T-helper 17 cell (primary cell): ENCODE results near the gene STARD13. TPM values are rescaled to one million over a fixed set of nuclear protein-coding genes. Genes with fewer than 3 reads are reported as not detected.
A peak's percentile ranks its signal among the peaks of the same experiment; 100 is the strongest.

Experiments used
- ATAC-seq: fragments of 150-1000 bp; cut with Tn5 transposase; 2 replicates; pipeline ENCODE4 v1.10.0; 2021; ENCODE audit warnings: mild to moderate bottlenecking, moderate library complexity
- DNase-seq, 3 donors: peaks; one replicate each; pipeline versions ENCODE4 v3.0.0 to v3.0.0-alpha.2; 2020 to 2021
- H3K9me3 ChIP-seq: one replicate; pipeline ENCODE4 v1.7.0; 2013; ENCODE audit warnings: low read length, mild to moderate bottlenecking; ENCODE audit not compliant: control insufficient read depth, poor library complexity, severe bottlenecking
- H3K27ac Mint-ChIP-seq: one replicate; pipeline ENCODE4 v1.8.0; 2022; ENCODE audit warnings: mild to moderate bottlenecking, moderate library complexity, mixed read lengths
- H3K27me3 Mint-ChIP-seq: one replicate; pipeline ENCODE4 v1.8.0; 2022; ENCODE audit warnings: mixed read lengths
- H3K36me3 Mint-ChIP-seq: one replicate; pipeline ENCODE4 v1.8.0; 2022; ENCODE audit warnings: low read depth, mixed read lengths
- H3K4me1 Mint-ChIP-seq: one replicate; pipeline ENCODE4 v1.8.0; 2022; ENCODE audit warnings: mild to moderate bottlenecking, mixed read lengths
- H3K4me3 Mint-ChIP-seq: one replicate; pipeline ENCODE4 v1.8.0; 2022; ENCODE audit warnings: mild to moderate bottlenecking, moderate library complexity, mixed read lengths
- total RNA-seq, 4 donors: library from RNA in 2 of 4; stranded (reverse) in 2 of 4; gene quantifications; one replicate each; pipeline ENCODE4 v1.2.3 and lab custom pipeline; 2022 to 2026

Gene STARD13
- total RNA-seq, 2 donors from 2014 or later, result not detected

GRCh38 chr13:33127009-33127551, 158.5 kb downstream of the STARD13 start:
- Mint-ChIP-seq H3K27me3 (peaks cover 24% of the 10 kb centered on the region), H3K4me1 (peaks cover 4% of the 10 kb centered on the region), H3K36me3 (no peaks in the 10 kb centered on the region), H3K4me3 (no peak overlapping the region), H3K27ac (no peak overlapping the region)
- H3K9me3 ChIP-seq, result no peaks in the 10 kb centered on the region
- DNase-seq (no peak), ATAC-seq (no peak)

DNA sequence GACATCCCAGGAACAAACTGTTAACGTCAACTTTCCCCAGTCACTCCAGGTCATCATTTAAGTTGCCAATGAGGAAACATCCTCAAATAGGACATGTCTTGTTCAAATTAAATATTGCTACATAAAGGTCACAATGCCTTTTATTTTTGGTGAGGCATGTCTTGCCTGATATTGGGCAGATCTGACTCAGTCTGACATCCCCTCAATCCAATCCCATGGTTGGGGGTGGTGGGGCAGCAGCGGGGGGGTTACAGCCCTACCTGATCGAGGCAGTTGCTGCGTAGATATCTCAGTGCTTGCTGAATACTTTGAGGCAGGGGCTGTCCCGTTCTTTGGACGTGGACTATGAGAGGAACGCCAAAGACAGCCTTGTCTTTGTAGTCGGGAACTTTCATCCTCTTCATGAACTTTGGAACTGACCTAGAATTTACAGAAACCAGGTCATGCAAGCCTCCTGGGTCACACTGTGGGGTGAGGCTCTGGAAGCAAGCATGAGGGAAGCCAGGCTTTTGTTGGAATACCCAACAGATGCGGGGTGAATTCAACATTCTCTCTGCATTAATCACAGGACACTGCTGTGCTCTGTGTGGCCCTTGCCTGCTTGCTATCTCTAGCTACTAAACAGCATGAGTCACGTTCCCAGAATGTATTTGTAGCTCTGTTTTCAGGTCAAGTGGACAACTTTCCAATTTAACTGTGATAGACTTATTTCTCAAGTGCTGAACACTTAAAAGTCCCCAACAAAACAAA, 159.6 kb downstream of the STARD13 start:
- no peak overlapping the region for H3K27ac Mint-ChIP-seq
- H3K4me1 Mint-ChIP-seq, result peaks cover 4% of the 10 kb centered on the region
- ATAC-seq, result no peak
- no peaks in the 10 kb centered on the region for H3K36me3 Mint-ChIP-seq
- no peaks in the 10 kb centered on the region for H3K9me3 ChIP-seq
- peaks cover 24% of the 10 kb centered on the region for H3K27me3 Mint-ChIP-seq
- no peak overlapping the region for H3K4me3 Mint-ChIP-seq
- DNase-seq, result no peak

DNA sequence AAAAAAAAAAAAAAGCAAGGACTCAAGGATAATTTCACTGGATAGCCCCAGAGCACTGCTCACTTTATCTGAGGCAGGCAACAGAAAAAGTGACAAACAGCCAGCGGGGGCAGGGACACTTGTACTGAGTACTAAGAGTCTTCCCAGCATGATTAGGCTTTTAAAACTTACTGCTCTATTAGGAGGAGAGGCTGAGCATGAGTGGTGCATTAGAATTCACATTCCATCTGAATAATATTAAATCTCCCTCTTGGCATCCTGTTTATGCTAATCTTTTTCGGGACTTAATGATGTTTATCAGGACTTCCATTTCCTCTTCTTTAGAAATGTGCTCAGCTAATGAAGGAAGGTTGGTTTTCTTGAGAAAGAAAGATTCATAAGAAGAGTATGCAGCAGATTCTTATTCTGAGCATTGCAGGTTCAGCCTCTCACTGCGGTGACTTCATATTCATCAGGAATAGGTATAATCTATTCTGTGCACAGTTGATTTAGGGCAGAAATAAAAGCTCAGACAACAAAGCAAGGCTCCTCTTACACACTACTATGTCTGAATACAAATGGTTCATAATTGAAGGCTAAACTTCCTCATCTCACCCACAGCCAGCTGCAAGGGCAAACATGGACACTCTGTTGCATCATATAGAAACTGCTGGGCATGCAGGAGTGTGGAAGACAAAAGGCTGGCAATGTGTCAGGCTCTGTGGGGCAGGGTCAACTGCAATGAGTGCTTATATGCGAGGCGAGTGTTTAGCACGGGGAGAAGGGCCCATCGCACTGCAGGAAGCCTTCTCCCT, 162.3 kb downstream of the STARD13 start:
- H3K4me1 Mint-ChIP-seq, result peaks cover 4% of the 10 kb centered on the region
- H3K27me3 Mint-ChIP-seq, result peaks cover 24% of the 10 kb centered on the region
- no peak overlapping the region for H3K4me3 Mint-ChIP-seq
- H3K9me3 ChIP-seq, result no peaks in the 10 kb centered on the region
- ATAC-seq (no peak), DNase-seq (no peak)
- no peaks in the 10 kb centered on the region for H3K36me3 Mint-ChIP-seq
- no peak overlapping the region for H3K27ac Mint-ChIP-seq

GRCh38 chr13:33119856-33120543, 165.6 kb downstream of the STARD13 start:
- no peaks in the 10 kb centered on the region for H3K9me3 ChIP-seq
- DNase-seq, result no peak
- peaks cover 4% of the 10 kb centered on the region for H3K4me1 Mint-ChIP-seq
- H3K4me3 Mint-ChIP-seq, result no peak overlapping the region
- no peak for ATAC-seq
- H3K36me3 Mint-ChIP-seq, result no peaks in the 10 kb centered on the region
- H3K27me3 Mint-ChIP-seq, result peaks cover 24% of the 10 kb centered on the region
- H3K27ac Mint-ChIP-seq, result no peak overlapping the region

DNA sequence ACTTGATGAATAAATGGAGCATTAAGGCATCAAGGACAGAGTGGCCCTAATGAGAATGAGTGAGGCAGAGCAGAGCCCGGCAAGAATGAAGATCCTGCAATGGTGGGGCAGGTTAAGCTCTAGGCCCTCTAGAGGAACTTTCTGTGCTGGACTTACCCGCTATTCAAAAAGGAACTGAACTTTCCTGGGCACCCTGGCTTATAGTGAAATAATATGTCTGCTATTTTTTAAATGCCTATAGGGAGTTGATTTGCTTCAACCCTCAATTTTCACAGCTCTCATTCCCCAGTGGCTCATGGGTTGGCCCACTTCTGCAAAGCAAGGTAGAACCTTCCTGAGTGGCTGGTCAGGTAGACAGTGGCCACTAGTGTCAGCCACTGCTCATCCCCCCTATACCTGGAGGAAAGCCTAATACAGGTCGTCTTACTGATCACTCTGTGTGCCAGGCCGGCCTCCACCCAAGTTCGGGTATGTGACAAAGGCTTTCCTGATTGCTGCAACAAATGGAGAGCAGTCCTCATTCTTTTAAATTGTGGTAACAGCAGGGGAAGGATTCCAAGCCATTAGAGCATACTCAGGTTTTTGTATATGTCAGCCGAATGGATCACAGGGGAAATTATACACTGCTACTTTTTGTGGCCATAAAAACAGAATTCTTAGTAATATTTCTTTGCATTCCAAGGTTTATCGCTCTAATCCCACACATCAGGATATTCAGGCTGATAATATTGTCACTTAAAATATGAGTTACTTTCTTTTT, 166.4 kb downstream of the STARD13 start:
- Mint-ChIP-seq H3K4me3 (no peak overlapping the region), H3K4me1 (peaks cover 4% of the 10 kb centered on the region), H3K27ac (no peak overlapping the region), H3K27me3 (peaks cover 29% of the 10 kb centered on the region), H3K36me3 (no peaks in the 10 kb centered on the region)
- no peak for ATAC-seq
- no peaks in the 10 kb centered on the region for H3K9me3 ChIP-seq
- DNase-seq, result no peak

DNA sequence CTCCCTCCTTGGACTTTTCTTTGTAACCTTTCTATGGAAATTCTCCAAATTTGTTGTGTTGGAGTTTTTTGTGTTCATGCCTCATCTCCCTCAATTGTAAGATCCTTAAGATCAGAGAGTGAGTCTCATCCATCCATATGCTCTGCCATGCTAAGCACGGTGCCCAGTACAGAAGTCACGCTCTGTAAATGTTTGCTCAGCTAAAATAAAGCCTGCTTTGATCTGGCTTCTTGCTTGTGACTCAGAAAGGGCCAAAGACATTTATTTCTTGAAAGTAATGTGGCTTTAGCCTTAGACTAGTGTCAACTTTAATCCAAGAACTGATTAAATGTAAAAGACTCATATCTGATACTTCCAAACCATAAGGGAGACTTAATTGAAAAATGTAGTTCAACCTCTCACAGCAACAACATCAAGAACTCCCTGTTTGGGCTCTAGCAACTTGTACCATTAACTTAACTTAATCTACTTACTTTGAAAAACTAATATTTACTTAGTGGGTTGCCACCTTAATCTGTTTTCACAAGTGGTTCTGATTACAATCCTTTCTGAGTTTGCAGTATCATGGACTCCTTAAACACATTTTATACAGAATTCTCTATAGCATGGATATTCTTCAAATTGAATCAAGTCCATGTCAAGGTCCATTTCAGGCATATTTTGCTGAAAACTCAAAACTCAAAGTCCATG, 169.1 kb downstream of the STARD13 start:
- DNase-seq (no peak), ATAC-seq (no peak)
- no peak overlapping the region for H3K4me3 Mint-ChIP-seq
- H3K27me3 Mint-ChIP-seq, result peaks cover 29% of the 10 kb centered on the region
- no peaks in the 10 kb centered on the region for H3K4me1 Mint-ChIP-seq
- H3K9me3 ChIP-seq, result no peaks in the 10 kb centered on the region
- no peak overlapping the region for H3K27ac Mint-ChIP-seq
- H3K36me3 Mint-ChIP-seq, result no peaks in the 10 kb centered on the region

DNA sequence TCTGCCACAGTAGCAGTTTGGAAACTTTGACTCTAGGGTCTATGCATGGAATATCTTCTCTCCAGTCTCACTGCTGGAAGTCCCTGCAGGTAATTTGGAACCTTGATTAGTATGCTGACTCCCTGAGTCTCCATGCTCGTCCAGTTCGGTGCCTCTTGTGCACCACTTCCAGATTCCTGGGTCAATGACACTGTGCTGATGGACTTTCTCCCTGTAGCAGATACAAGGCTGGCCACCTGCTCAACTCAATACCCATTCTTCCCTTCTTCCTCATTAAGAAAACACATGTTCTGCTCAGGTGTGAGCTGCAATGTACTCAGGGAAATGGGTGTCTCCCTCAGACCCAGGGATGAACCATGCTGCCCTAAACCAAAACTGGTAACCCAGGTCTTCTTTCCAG, 170.3 kb downstream of the STARD13 start:
- Mint-ChIP-seq H3K27me3 (peaks cover 29% of the 10 kb centered on the region), H3K4me3 (no peak overlapping the region), H3K36me3 (no peaks in the 10 kb centered on the region), H3K4me1 (no peaks in the 10 kb centered on the region), H3K27ac (no peak overlapping the region)
- no peaks in the 10 kb centered on the region for H3K9me3 ChIP-seq
- DNase-seq (no peak), ATAC-seq (no peak)

- H3K4me1 Mint-ChIP-seq, result no peaks in the 10 kb centered on the region
- no peaks in the 10 kb centered on the region for H3K36me3 Mint-ChIP-seq
- no peaks in the 10 kb centered on the region for H3K9me3 ChIP-seq
- H3K4me3 Mint-ChIP-seq, result no peak overlapping the region
- ATAC-seq, result no peak
- H3K27me3 Mint-ChIP-seq, result peaks cover 25% of the 10 kb centered on the region
- peak overlapping the region; percentile 19 for H3K27ac Mint-ChIP-seq
- no peak for DNase-seq
Observed at GRCh38 chr13:33114146-33114545, 171.4 kb downstream of the STARD13 start.

DNA sequence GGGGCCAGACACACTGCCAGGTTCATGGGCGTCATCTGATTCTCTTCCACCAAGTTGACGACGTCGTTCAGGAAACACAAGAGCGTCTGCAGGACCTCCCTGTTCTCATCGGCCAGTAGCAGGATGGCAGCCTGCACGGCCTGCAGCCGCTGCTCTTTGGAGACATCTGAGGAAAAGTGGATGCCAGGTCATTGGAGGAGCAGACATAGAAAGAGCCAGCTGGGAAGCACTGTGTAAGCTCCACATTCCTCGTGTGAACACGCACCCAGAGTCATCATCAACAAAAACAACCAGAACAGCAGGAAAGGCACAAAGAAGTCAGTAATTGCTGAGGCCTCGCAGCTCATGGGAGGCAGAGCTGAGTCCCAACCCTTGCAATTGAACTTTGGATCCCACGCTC, 172.8 kb downstream of the STARD13 start:
- H3K27ac Mint-ChIP-seq, result no peak overlapping the region
- no peak for DNase-seq
- no peaks in the 10 kb centered on the region for H3K9me3 ChIP-seq
- no peaks in the 10 kb centered on the region for H3K4me1 Mint-ChIP-seq
- no peaks in the 10 kb centered on the region for H3K36me3 Mint-ChIP-seq
- ATAC-seq, result no peak
- H3K27me3 Mint-ChIP-seq, result peaks cover 30% of the 10 kb centered on the region
- H3K4me3 Mint-ChIP-seq, result no peak overlapping the region

GRCh38 chr13:33111414-33112110, 174.0 kb downstream of the STARD13 start:
- no peak for ATAC-seq
- H3K27me3 Mint-ChIP-seq, result peaks cover 40% of the 10 kb centered on the region
- no peak for DNase-seq
- H3K27ac Mint-ChIP-seq, result no peak overlapping the region
- no peaks in the 10 kb centered on the region for H3K36me3 Mint-ChIP-seq
- H3K4me3 Mint-ChIP-seq, result no peak overlapping the region
- peaks cover 1% of the 10 kb centered on the region for H3K4me1 Mint-ChIP-seq
- H3K9me3 ChIP-seq, result no peaks in the 10 kb centered on the region

- ATAC-seq (no peak), DNase-seq (no peak)
- Mint-ChIP-seq H3K27me3 (peaks cover 47% of the 10 kb centered on the region), H3K4me1 (peaks cover 3% of the 10 kb centered on the region), H3K27ac (no peak overlapping the region), H3K4me3 (no peak overlapping the region), H3K36me3 (no peaks in the 10 kb centered on the region)
- H3K9me3 ChIP-seq, result no peaks in the 10 kb centered on the region
Observed at GRCh38 chr13:33110713-33111413, 174.7 kb downstream of the STARD13 start.
